GM10266 (cell line): ENCODE measurements around the gene FASTKD2.

ENCODE experiments used
- DNase-seq: peaks from one replicate; pipeline ENCODE4 v3.0.0; 2012; ENCODE audit errors: extremely low spot score
- CTCF ChIP-seq: IDR thresholded peaks from 2 replicates; pipeline ENCODE4 v1.5.1; 2012; ENCODE audit warnings: mild to moderate bottlenecking, low read depth; ENCODE audit not compliant: control insufficient read depth, insufficient read depth; ENCODE audit errors: missing control alignments

The FASTKD2 gene

DNA sequence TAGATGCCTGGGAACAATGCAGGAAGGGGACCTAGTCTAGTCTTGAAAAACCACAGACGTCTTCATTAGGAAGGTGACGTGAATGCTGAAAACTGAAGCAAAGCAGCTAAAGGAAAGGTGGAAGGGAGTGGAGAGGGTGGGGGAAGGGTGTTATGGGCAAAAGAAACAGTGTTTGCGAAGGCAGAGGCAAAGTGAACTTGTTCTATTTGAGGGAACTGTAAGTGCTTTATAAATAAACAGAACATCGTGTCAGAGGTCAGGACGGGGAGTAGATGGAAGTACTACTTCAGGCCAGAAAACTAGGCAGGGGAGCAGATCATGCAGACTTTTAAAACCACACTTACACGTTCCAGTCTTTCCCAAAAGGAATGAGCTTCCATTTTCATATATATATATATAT, 57.8 kb downstream of the FASTKD2 start:
- TF ChIP-seq CTCF = no peak
- no peak for DNase-seq

- no peak for TF ChIP-seq CTCF
- DNase-seq = no peak
Measured at GRCh38 chr2:206824087-206824618, 58.7 kb downstream of the FASTKD2 start.

DNA sequence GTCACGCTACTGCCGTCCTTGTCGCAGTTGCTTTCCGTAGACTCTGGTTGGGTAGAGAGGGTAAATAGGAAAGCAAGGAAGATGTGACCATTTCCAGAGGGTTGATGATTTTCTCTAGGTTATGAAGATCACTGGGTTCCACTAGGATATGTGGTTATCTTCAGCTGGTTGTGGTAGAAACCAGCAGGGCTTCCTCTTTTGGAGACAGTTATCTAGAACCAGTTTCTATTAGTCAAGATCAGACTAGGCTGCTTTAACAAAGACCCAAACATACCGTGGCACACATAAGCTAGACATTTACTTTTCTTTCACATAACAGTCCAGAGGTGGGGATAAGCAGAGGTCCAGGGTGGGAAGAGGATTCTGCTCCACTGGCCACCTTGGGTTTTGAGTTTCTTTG, 59.6 kb downstream of the FASTKD2 start:
- no peak for TF ChIP-seq CTCF
- no peak for DNase-seq

DNA sequence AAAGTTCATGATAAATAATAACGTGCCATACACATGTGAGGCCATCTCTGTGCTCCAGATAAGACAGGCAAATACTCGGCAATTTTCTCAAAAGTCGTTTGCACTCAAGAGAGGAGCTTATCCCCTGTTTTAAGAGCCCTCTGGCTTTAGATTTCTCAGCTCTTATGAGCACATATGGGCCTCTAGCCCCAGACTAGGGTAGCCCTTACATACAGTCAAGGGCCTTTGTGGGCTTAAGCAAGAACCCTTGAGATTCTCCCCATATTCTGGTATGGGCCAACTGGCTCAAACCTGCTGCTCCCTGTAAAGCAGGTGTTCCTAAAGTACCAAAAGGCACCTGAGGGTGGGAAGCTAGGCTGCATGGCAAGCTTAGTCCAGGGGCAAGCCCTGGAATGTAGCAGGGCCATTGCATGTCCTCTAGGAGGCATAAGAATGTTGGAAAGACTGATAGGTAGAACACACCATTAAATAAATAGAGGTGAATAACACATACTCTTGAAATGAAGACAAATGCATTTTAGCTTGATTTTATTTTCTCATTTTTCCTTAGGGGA, 66.1 kb downstream of the FASTKD2 start:
- TF ChIP-seq CTCF = no peak
- DNase-seq = no peak

GRCh38 chr2:206832873-206833272, 67.5 kb downstream of the FASTKD2 start:
- TF ChIP-seq CTCF = no peak
- DNase-seq = no peak

- DNase-seq = no peak
- no peak for TF ChIP-seq CTCF
Measured at GRCh38 chr2:206833291-206833690, 67.9 kb downstream of the FASTKD2 start.

GRCh38 chr2:206836722-206837121, 71.3 kb downstream of the FASTKD2 start:
- DNase-seq = no peak

More at GRCh38 chr2:206836722-206837121, 71.3 kb downstream of the FASTKD2 start:
- TF ChIP-seq CTCF = no peak
